DOHH2 (cell line): Measurements from ENCODE around the gene CAPN1.

Experiments used
- H3F3A ChIP-seq: fragments of 200-600 bp; sonication (generic), shearing (Covaris generic); 2 replicates; pipeline ENCODE4 v1.6.0; 2016; ENCODE audit warnings: antibody characterized with exemption, mild to moderate bottlenecking; ENCODE audit not compliant: control insufficient read depth, insufficient read depth
- H3K27ac ChIP-seq: fragments of 200-600 bp; sonication (generic); 2 replicates; pipeline ENCODE4 v1.5.1; 2014; ENCODE audit warnings: low read depth, mild to moderate bottlenecking, low read length, moderate library complexity
- H3K27me3 ChIP-seq: fragments of 200-600 bp; sonication (generic); 2 replicates; pipeline ENCODE4 v1.6.1; 2014; ENCODE audit warnings: mild to moderate bottlenecking, low read length, mixed read lengths; ENCODE audit not compliant: control insufficient read depth
- H3K36me3 ChIP-seq: fragments of 200-600 bp; sonication (generic); 2 replicates; pipeline ENCODE4 v1.6.1; 2014; ENCODE audit warnings: mild to moderate bottlenecking, low read length, moderate library complexity, mixed read lengths; ENCODE audit not compliant: control insufficient read depth
- H3K4me1 ChIP-seq: fragments of 200-600 bp; sonication (generic); 2 replicates; pipeline ENCODE4 v1.6.1; 2014; ENCODE audit warnings: mild to moderate bottlenecking, low read length, mixed read lengths; ENCODE audit not compliant: control insufficient read depth
- H3K4me2 ChIP-seq: fragments of 200-600 bp; sonication (generic); 2 replicates; pipeline ENCODE4 v1.6.0; 2014; ENCODE audit warnings: mild to moderate bottlenecking, low read length, moderate library complexity
- H3K4me3 ChIP-seq: fragments of 200-600 bp; sonication (generic); 2 replicates; pipeline ENCODE4 v1.5.1; 2014; ENCODE audit warnings: mild to moderate bottlenecking, low read length, mixed read lengths
- H3K79me2 ChIP-seq: fragments of 200-600 bp; sonication (generic); 2 replicates; pipeline ENCODE4 v1.6.1; 2014; ENCODE audit warnings: mild to moderate bottlenecking, low read length, mixed read lengths; ENCODE audit not compliant: control insufficient read depth
- H3K9me2 ChIP-seq: fragments of 200-600 bp; sonication (generic); replicated peaks from 2 replicates; pipeline ENCODE4 v1.6.1; 2014; ENCODE audit warnings: mild to moderate bottlenecking, low read length, mixed read lengths; ENCODE audit not compliant: control insufficient read depth
- H3K9me3 ChIP-seq: fragments of 200-600 bp; sonication (generic); 2 replicates; pipeline ENCODE4 v1.6.1; 2014; ENCODE audit warnings: antibody characterized with exemption, low read length, mixed read lengths; ENCODE audit not compliant: control insufficient read depth, insufficient read depth
- H4K20me1 ChIP-seq: fragments of 200-600 bp; sonication (generic); 2 replicates; pipeline ENCODE4 v1.6.0; 2014; ENCODE audit warnings: low read depth, mild to moderate bottlenecking, antibody characterized with exemption, low read length, moderate library complexity; ENCODE audit not compliant: control insufficient read depth, insufficient read depth
- CTCF ChIP-seq: fragments of 200-600 bp; sonication (generic); IDR thresholded peaks from one replicate; pipeline ENCODE4 v1.5.1; 2014; ENCODE audit warnings: antibody characterized with exemption, mild to moderate bottlenecking, low read depth, low read length; ENCODE audit not compliant: poor library complexity, severe bottlenecking
- EZH2phosphoT487 ChIP-seq: fragments of 200-600 bp; sonication (generic); IDR thresholded peaks from 2 replicates; pipeline ENCODE4 v1.6.1; 2017; ENCODE audit warnings: borderline replicate concordance, mild to moderate bottlenecking, antibody characterized with exemption, low read length, moderate library complexity, mixed read lengths

CAPN1 gene

GRCh38 chr11:65182258-65183170 lies 786 bp downstream of the CAPN1 start:
- Histone ChIP-seq H3K4me1 (peaks cover 34% of the 10 kb centered on the region), H3K9me3 (no peaks in the 10 kb centered on the region), H3K4me2 (peak overlapping the region; percentile 83), H4K20me1 (no peaks in the 10 kb centered on the region), H3K4me3 (peak overlapping the region; percentile 87), H3K36me3 (peaks cover 48% of the 10 kb centered on the region), H3K27me3 (no peaks in the 10 kb centered on the region), H3K9me2 (no peaks in the 10 kb centered on the region), H3F3A (peaks cover 9% of the 10 kb centered on the region), H3K27ac (peak overlapping the region; percentile 70), H3K79me2 (peaks cover 30% of the 10 kb centered on the region)
- no peak for TF ChIP-seq EZH2phosphoT487

- TF ChIP-seq EZH2phosphoT487: no peak
- no peak for TF ChIP-seq CTCF
- Histone ChIP-seq H3F3A (peaks cover 9% of the 10 kb centered on the region), H3K4me2 (peak overlapping the region; percentile 83), H3K27ac (no peak overlapping the region), H3K4me3 (peak overlapping the region; percentile 87; the same call in 1 of the 2 replicates), H3K36me3 (peaks cover 54% of the 10 kb centered on the region), H3K9me3 (no peaks in the 10 kb centered on the region), H3K4me1 (peaks cover 34% of the 10 kb centered on the region), H3K27me3 (no peaks in the 10 kb centered on the region), H3K79me2 (peaks cover 30% of the 10 kb centered on the region), H3K9me2 (no peaks in the 10 kb centered on the region), H4K20me1 (no peaks in the 10 kb centered on the region)
These were observed 1.6 kb downstream of the CAPN1 start for GRCh38 chr11:65183201-65183891.

- no peaks in the 10 kb centered on the region for H3K9me2 ChIP-seq
- no peaks in the 10 kb centered on the region for H3K9me3 ChIP-seq
- peaks cover 30% of the 10 kb centered on the region for H3K79me2 ChIP-seq
- no peak overlapping the region for H3K4me3 ChIP-seq
- H3K4me1 ChIP-seq: peaks cover 32% of the 10 kb centered on the region
- H3K27ac ChIP-seq: no peak overlapping the region
- H3F3A ChIP-seq: peaks cover 9% of the 10 kb centered on the region
- TF ChIP-seq EZH2phosphoT487 (no peak), CTCF (no peak)
- H3K4me2 ChIP-seq: no peak overlapping the region
- no peaks in the 10 kb centered on the region for H3K27me3 ChIP-seq
- no peaks in the 10 kb centered on the region for H4K20me1 ChIP-seq
- peaks cover 60% of the 10 kb centered on the region for H3K36me3 ChIP-seq
These were observed 2.4 kb downstream of the CAPN1 start for GRCh38 chr11:65184146-65184545.

- no peaks in the 10 kb centered on the region for H3K9me2 ChIP-seq
- no peak overlapping the region for H3K4me2 ChIP-seq
- H3K27me3 ChIP-seq: no peaks in the 10 kb centered on the region
- H3K36me3 ChIP-seq: peaks cover 68% of the 10 kb centered on the region
- H3K4me3 ChIP-seq: no peak overlapping the region
- TF ChIP-seq EZH2phosphoT487: no peak
- TF ChIP-seq CTCF: no peak
- H3F3A ChIP-seq: peaks cover 8% of the 10 kb centered on the region
- H3K9me3 ChIP-seq: no peaks in the 10 kb centered on the region
- H4K20me1 ChIP-seq: no peaks in the 10 kb centered on the region
- H3K27ac ChIP-seq: no peak overlapping the region
- H3K4me1 ChIP-seq: peaks cover 22% of the 10 kb centered on the region
- H3K79me2 ChIP-seq: peaks cover 30% of the 10 kb centered on the region
These were observed 3.4 kb downstream of the CAPN1 start for GRCh38 chr11:65185171-65185570.
